Endometrium (tissue), 2 donors: Measurements from ENCODE around the gene AKAP6.
A peak's percentile ranks its signal among the peaks of the same experiment; 100 is the strongest.

ENCODE experiments used
- FAIRE-seq: peaks from 2 replicates; lab custom pipeline; 2012; peaks lifted over from hg19 to GRCh38; lab: Jason Lieb, UNC
- donor health status: control.
- donor health status: control.

AKAP6 gene

DNA sequence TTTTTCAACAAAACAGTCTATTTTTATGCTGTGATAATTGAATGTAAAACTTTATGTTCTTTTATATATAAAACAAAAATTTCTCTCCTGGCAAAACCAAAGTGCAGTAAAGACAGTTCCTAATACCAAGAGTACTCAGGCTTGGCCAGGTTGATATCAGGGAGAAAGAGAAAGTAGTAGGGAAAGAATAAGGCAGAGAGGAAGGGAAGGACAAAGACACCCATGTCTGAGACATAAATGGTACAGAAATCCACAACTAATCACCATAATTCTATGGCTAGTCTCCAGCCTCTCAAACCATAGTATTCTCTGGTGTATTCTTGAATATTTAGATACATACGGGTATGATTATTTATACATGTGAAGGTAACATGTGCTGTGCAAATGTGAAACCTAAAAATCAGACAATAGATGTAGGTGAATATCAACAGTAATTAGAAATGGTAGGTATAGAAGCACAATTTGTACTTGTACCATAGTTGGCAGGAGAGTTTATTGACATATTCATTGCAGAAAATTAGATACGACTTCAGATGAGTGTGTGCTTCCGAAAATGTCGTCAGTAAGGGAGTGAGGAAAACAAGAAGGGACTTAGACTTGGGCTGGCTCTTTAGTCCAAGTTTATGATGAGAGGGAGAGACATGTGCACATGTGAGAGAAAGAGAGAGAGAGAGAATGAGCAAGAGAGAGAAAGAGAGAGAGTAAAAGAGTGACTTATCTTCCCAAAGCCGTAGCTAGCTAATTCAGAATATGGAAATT is 378.8 kb downstream of the AKAP6 start:
- FAIRE-seq, result no peak

DNA sequence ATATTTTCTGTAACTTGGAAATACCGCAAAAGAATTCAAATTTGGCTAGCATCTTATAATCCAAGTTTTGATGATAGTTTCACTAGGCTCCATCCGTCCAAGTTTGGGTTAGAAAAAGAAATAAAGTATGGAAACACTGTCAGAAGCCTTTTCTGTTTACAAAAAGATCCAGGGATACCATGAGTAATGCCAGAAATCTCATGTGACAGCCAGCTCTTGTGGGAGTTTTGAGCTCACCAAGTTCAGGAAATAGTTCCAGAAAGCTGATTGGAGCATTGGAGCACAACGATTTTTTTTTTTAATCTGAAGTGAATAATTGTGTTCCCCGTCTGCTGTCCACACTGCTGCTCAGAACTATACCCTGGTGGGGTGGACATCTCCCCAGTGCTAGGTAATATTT is 379.9 kb downstream of the AKAP6 start:
- peak; percentile 81 for FAIRE-seq

DNA sequence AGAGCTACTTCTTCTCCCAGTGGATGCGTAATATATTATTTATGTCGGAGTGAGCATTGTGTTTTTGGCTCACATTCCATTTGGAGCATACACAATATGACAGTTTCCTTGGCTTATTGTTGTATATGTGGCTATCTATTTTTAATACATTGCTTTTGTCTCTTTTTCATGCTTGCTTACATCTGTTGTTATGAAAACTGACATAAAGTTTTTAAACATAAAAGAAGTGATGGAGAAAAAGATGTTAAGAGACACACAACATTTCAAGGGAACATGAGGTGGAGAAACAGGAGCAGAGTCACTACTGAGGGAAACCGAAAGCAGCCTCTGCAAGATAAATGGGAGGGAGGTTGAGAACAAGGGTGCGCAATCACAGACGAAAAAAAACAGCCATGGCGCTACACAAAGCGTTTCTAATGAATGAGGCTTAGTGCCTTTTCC is 381.2 kb downstream of the AKAP6 start:
- no peak for FAIRE-seq

DNA sequence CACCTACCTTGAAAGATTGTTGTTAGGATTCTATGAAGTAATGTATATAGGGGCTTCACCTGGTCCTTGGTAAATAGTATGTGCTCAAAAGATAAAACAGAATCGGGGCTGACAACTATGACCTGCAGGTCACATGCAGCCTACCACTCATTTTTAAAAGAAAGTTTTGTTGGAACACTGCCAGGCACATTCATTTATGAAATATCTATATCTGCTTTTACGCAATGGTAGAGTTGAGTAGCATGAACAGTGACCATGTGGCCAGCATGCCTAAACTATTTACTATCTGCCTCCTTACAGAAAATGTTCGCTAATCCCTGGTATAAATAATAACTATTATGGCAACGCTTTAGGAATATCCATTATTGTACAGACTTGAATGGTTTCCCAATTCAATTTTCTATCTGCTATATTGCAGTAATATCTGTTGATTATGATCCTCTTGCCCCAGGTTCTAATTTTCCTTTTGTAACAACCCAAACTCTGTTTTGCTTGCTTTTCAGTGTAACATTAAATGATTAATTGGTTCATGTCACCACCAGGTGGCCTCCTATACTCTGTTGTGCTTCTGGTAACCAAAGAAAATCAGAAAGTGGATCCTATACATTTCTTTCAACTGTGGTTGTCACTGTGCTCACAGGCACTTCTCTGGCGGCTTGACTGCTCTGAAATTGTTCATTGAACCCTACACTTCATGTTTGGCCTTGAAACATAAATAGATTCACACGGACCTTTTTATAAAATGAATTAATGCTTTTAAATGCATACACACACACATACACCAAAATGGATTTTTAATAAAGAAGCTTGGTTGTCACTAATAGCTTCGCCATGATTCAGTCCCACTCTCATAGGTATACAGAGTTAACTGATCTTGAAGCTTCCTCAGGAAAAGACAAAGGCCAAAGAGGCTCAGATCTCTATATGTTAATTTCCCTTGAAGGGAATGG is 381.9 kb downstream of the AKAP6 start:
- FAIRE-seq, result peak; percentile 58

DNA sequence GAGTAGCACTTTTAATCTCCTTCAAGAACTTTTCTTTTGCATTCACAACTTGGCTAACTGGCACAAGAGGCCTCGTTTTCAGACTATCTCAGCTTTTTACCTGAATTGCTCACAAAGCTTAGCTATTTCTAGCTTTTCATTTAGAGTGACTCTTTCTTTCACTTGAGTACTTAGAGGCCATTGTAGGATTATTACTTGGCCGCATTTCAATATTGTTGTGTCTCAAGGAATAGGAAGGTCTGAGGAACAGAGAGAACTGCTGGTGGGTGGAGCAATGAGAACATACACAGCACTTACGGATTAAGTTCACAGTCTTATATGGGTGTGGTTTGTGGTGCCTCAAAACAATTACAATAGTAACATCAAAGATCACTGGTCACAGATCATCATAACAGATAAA is 384.8 kb downstream of the AKAP6 start:
- no peak for FAIRE-seq

DNA sequence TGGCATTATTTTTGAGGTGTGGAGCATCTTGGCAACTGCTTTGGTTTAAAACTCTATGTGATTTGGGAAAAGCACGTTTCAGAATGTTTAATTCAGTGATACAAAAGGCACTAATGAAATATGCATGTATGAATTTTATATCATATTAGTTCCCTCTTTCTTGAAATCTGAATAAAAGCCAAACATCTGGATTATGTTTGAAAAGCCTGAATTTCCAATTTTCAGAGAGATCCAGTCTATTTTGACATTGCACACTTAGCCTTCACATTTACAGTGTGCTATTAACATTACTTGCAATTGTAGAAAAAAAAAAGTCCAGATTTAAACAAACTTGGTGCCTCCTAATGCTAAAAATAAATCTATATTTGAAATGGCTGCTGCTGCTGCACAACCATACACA is 390.5 kb downstream of the AKAP6 start:
- no peak for FAIRE-seq

DNA sequence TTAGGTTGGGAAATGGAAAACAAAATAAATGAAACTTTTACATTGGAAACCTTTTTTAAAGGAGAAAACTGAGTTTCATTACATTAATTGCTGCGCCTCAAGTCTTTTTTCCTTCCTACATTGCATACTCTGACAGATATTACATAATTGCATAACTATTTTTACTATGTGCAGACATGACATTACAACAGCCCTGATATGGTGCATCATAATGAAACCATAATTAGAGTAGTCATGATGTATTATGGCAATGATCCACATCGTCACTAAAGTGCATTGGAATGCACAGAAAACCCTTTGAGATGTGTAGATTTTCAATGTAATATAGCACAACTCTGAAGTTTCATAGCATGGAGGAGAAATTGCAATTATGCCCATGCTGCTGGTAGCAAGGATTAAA is 391.8 kb downstream of the AKAP6 start:
- no peak for FAIRE-seq

DNA sequence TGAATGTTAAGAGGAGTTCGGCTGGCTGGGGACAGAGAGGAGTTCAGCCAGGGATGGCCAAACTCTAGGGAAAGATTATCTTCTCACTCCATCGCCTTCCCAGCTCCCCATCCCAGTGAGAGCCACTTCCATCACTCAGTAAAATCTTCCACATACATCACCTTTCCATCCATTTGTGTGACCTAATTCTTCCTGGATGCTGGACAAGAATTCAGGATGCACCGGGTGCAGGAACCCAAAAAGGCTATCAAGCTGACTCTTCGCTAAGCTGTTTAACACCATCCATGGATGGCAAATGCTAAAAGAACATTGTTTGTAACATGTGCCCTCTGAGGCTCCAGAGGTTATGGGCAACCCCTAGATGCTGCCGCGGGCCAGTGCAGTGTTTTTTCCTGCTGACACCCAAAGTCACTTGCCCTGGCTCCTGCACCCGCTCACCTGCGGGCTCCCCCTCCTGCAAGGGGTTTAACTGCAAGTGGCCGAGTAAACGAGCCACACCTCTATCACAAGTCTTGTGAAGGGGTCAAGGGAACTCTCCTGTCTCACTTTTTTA is 393.6 kb downstream of the AKAP6 start:
- FAIRE-seq, result no peak

DNA sequence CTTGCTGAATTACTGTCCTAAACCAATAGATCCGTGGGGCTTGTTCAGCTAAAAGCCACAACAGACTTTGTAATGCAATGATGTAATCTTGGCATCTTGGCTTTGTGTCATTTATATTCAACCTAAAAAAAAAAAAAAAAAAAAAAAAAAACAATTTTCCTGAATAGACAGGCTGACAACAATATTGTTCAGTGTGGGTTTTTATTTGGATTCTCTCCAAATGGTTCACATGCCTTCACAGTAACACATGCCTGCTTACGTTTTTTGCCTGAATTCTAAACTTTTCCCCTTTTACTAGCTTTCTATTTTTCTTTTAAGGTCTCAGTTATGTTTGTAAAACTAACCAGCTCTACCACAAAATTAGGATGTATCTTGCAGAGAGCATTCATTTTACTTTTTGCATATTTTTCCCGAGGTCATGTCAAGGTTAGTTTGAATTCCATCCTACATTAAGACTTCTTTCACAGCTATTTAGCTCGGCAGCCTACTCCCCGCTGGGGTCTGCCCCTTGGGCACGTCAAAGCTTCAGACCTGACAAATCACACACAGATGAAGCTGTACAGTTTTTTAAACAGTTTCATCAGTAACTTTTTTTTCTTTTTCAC is 395.9 kb downstream of the AKAP6 start:
- FAIRE-seq, result peak; percentile 81

DNA sequence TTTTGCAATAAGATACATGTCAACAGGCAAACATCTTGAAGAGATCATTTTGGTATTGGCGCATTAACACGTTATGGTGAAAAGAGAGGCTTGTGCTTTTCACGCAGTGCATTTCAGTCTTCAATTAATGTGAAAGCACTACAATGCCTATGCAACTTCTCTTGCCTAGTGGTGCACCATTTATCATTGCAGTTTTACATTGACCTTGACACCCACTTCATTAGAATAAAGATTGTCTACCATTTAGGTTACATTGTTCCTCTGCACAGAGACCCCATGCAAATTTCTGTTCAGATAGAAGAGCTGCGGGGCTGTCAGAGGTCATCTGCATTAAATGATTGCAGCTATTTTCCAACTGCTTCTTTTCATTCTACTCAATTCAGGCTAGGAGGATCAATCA is 397.4 kb downstream of the AKAP6 start:
- no peak for FAIRE-seq

DNA sequence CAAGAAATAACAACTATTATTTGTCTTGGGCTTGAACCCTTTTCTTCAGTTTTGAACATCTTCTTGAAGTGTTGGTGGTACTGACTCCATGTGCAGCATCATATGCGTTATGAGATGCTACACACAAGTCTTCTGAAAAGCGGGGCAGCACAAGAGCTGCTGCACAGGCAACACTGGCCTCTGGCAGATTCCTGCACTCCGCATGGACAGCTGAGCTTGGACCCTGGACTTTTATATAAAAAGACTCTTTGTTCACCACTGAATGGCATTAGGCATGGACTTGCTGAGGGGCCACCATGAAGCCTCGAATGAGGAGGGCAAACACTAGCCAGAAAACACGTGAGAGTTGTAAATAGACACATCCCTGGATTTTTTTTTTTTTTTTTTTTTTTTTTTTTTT is 398.7 kb downstream of the AKAP6 start:
- no peak for FAIRE-seq

DNA sequence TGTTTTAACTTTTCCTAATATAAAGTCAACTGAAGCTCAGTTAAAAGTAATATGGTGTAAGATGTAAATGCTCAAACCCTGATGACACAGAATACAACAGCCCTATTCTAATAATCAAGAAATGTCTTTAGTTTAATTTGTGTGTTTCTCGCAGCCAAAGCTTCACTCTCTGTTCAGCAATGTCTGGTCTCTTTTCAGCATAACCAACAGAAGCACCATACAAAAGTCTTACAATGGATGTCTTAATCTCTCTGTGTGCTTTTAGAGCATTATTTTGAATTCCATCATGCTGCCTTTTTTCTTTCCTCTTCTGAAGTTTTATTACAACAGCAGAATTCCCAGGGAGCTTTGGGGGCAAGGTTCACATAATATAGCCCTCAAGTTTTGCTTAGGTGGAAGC is 399.4 kb downstream of the AKAP6 start:
- FAIRE-seq, result no peak

DNA sequence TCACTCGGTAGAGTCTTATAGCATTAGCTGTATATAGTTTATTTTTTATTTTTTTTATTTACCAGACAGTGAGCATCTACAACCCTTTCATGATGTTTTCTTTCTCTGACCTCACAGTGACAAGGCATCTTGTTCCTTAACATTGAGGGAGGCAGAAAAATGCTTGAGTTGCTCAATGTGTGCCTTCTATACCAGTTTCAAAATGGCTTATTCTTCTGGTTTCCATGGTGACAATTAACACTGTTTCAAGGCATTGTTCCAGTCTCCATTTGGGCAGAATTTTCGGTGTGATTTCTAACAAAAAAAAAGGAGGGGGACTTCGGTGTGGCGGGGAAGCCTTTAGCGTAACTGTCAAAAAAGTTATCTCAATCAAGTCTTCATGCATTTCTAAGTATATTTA is 399.9 kb downstream of the AKAP6 start:
- FAIRE-seq, result peak; percentile 18

DNA sequence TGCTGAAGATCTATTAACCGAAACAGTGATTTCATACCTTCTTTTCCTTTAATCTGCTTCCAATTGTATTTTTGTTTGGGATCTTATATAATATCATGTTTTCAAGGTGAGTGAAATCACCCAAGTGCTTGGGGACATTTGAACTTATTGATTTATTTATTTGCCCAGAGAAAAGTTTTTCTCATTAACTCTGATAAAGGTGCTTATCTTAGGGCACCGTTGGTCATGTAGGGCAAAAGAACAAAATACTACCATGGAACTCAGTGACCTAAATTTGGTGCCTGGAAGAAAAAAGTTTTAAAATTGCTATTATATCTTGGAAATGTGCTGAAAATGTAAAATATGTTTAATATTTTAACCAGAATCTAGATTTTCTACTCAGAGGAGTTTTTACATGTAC is 402.2 kb downstream of the AKAP6 start:
- no peak for FAIRE-seq

DNA sequence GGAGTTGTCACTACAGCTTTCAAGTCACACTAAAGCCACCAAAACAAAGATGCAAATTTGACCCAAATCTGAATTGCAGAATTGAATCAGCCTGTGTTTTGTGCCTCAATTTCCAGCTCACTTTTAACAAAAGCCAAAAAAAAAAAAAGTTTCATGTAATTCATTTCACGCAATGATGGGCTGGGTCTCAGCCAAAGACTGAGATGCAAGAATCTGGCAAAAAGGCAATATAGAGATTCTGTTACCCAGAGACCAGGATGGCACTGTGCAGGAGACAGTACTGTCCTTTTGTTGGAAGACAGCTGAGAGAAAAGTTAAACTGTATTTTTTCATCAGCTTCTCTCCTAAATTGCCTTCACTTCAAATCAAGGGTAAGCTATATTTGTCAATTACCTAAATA is 403.9 kb downstream of the AKAP6 start:
- no peak for FAIRE-seq

DNA sequence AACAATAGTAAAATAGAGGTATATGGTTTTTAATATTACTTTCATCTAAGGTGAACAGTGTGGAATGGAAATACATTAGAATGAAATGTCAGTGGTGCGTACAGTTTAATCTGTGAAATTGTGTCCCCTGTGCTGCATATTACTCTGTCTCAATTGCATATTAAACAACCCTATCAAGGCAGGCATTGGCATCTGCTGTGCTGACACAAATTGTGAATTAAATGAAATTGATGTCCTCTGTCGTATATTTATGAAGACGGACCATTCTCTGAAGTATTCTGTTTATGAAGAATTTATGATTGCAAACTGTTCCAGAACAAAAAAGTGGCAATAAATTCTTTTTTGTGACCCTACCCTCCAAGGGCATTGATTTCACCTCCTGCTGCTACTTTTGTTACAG is 405.2 kb downstream of the AKAP6 start:
- FAIRE-seq, result no peak

DNA sequence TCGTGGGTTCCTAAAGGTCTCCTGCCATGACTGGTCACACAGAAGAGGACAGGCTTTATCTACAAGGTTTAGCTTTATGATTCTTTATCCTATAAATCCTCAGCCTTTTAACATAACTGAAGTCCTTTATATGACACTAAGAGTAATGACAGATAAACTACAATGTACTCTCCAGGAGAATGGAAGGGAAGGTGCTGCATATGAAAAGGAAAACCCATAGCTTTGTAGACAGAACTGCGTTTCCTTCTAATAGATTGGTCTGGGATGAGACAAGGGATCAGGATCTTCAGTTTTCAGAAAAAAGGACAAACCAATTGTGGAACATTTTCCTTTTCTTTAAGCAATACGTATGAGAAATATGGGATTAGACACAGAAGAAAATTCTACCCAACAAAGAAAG is 408.5 kb downstream of the AKAP6 start:
- FAIRE-seq, result no peak

DNA sequence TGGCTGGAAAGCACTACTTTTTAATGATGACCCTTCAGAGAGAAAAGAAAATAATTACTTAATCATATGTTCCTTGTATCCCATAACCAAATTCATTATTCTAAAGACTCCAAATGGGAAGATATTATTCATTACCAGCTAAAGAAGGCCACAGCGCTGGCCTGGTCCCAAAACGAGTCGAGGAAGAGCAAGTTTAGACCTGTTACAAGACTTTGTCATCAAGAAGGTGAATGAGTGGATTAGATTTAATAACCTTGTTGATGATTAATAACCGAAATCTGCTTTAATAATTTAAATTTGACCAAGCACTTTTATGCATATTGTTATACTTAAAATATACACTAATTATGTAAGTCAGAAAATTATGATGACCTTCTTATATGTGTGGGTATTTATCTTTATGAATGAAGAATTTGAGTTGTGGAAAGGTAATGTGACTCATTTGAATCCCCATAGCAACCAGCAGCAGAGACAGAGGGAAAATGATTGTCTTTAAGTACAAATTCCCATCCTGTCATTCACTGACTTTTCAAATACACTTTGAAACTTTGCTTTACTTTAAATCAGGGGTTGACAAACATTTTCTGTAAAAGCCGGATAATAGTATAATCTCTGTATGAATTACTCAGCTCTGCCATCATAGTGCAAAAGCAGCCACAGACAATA is 409.2 kb downstream of the AKAP6 start:
- no peak for FAIRE-seq

DNA sequence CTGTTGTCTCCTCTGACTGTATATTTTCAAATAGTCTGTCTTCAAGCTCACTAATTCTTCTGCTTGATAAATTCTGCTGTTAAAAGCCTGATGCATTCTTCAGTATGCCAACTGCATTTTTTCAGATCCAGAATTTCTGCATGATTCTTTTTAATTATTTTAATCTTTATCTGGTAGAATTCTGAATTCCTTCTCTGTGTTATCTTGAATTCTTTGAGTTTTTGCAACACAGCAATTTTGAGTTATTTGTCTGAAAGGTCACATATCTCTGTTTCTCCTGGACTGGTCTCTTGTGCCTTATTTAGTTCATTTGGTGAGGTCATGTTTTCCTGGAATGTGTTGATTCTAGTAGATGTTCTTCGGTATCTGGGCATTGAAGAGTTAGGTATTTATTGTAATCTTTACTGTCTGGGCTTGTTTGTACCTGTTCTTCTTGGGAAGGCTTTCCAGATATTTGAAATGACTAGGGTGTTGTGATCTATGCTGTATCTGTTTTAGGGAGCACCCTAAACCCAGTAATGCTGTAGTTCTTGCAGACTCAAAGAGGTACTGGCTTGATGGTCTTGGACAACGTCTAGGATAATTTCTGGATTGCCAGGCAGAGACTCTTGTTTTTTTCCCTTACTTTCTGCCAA is 415.8 kb downstream of the AKAP6 start:
- FAIRE-seq, result no peak

DNA sequence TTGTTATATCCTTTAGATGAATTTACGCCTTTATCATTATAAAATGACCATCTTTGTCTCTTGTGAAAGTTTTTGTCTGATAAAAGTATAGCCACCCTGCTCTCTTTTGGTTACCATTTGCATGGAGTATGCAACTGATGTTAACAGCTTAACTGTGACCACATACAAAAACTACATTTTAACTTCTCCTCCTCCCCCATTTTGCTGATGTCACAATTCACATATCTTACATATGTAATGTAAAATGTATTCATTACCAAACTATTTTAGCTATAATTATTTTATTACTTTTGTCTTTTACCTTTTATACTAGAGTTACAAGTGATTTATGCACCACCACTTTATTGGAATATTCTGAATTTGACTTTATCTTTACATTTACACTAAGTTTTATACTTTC is 425.1 kb downstream of the AKAP6 start:
- no peak for FAIRE-seq

DNA sequence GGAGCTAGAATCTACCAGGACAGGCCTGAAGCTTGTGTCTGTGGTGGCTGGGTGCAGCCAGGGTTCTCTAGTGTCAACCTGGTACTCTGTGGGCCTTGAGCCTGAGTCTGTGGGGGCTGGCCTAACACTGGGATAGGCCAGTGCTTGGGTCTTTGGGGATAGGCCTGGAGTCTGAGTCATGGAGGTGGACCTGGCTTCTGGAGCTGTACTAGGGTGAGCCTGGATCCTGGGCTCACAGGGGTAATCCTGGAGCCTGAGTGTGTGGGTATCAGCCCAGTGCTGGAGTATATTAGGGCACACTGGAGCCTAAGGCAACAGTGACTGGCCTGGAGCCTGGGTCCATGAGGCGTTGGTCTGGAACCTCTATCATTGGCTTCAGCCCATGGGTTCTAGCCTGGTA is 427.1 kb downstream of the AKAP6 start:
- no peak for FAIRE-seq

DNA sequence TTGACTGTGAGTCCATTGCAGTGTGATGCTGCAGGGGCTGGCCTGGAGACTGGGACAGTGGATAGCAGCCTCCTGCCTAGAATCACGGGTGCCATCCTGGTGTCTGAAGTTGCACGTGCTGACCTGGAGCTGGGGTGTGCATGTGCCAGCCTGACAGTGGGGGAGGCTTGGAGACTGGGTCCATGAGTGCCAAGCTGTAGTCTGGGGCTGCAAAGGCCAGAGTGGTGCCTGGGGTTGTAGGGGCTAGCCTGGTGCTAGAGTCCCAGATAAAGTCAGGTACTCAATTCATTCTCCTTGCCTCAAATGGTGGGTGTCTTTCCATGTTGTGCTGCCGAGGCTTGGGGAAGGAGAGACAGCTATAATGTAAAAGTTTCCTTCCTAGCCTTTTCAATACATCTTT is 427.7 kb downstream of the AKAP6 start:
- no peak for FAIRE-seq
